HL-60 (cell line): ENCODE results near the gene EFCAB6.

Experiments
- CTCF ChIP-seq: IDR thresholded peaks from one replicate; pipeline ENCODE4 v1.5.1; 2011; ENCODE audit warnings: low read length, control low read depth, inconsistent platforms; ENCODE audit not compliant: insufficient read depth
- GABPA ChIP-seq: IDR thresholded peaks from 2 replicates; pipeline ENCODE4 v1.6.1; 2012; ENCODE audit warnings: low read depth
- POLR2AphosphoS5 ChIP-seq: IDR thresholded peaks from 2 replicates; pipeline ENCODE4 v1.6.1; 2012; ENCODE audit warnings: low read depth

DNA sequence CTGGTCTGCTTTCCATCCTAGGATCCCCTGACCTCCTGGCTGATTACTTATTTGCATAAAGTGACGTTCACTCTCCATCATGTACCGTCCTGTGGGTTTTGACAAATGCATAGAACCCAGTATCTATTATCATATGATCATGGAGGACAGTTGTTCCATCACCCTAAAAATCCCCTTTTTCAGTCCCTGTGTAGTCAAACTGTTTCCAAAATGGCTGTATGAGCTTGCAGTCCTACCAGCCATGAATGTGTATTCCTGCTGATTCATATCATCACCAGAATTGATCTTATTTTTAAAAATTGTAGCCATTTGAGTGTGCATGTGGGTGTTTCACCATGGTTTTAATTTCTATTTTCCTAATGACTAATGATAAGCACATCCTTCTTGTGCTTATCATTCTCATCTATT, 291.5 kb downstream of the EFCAB6 start:
- TF ChIP-seq CTCF = no peak
- TF ChIP-seq POLR2AphosphoS5 = no peak
- TF ChIP-seq GABPA = no peak
